Stimulated activated CD8-positive, alpha-beta memory T cell treated with anti-CD3 and anti-CD28 coated beads, Interleukin-12 subunit alpha, Interleukin-12 subunit beta, amount 100 ng/mL, for 24 hours (primary cell): Measurements from ENCODE around the gene RHOBTB3.
"Not testable (repeated sequence)": the region's sequence is repeated elsewhere in the genome, so short reads cannot be mapped to it uniquely, and the experiment has no call there.

Source experiments
- DNase-seq: peaks from one replicate; pipeline ENCODE4 v3.0.0-alpha.2; 2020; ENCODE audit errors: extremely low read depth

RHOBTB3 gene

GRCh38 chr5:95818181-95819147 lies 87.3 kb downstream of the RHOBTB3 start:
- no peak for DNase-seq

GRCh38 chr5:95821110-95822021 lies 90.2 kb downstream of the RHOBTB3 start:
- no peak for DNase-seq

- no peak for DNase-seq
Measured at GRCh38 chr5:95822043-95822541, 91.0 kb downstream of the RHOBTB3 start.

GRCh38 chr5:95822542-95823181 lies 91.5 kb downstream of the RHOBTB3 start, which contains the start of gene GLRX:
GLRX (minus strand) TSS chr5:95822726; CDS start chr5:95822662, 64 bp downstream.
- no peak for DNase-seq

GRCh38 chr5:95823218-95823737 lies 92.1 kb downstream of the RHOBTB3 start:
- DNase-seq = no peak

GRCh38 chr5:95823738-95824609 lies 92.8 kb downstream of the RHOBTB3 start:
- no peak for DNase-seq

- no peak for DNase-seq
Measured at GRCh38 chr5:95824747-95825146, 93.6 kb downstream of the RHOBTB3 start.

GRCh38 chr5:95825495-95825894 lies 94.4 kb downstream of the RHOBTB3 start:
- DNase-seq = no peak

GRCh38 chr5:95826949-95827891 lies 96.1 kb downstream of the RHOBTB3 start:
- no peak for DNase-seq

- DNase-seq = no peak
Measured at GRCh38 chr5:95827892-95828246, 96.7 kb downstream of the RHOBTB3 start.

- no peak for DNase-seq
Measured at GRCh38 chr5:95830226-95830625, 99.1 kb downstream of the RHOBTB3 start.

GRCh38 chr5:95832664-95833063 lies 101.5 kb downstream of the RHOBTB3 start:
- no peak for DNase-seq

- DNase-seq = no peak
Measured at GRCh38 chr5:95835682-95836385, 104.7 kb downstream of the RHOBTB3 start.

GRCh38 chr5:95836544-95836943 lies 105.4 kb downstream of the RHOBTB3 start:
- no peak for DNase-seq

- DNase-seq = not testable (repeated sequence)
Measured at GRCh38 chr5:95836971-95837370, 105.8 kb downstream of the RHOBTB3 start.

- no peak for DNase-seq
Measured at GRCh38 chr5:95837492-95837891, 106.4 kb downstream of the RHOBTB3 start.

GRCh38 chr5:95838001-95838520 lies 106.9 kb downstream of the RHOBTB3 start:
- no peak for DNase-seq

GRCh38 chr5:95838556-95838955 lies 107.4 kb downstream of the RHOBTB3 start:
- no peak for DNase-seq
